DMS 273 (cell line): ENCODE data around the gene SLC25A46.
"Not testable (repeated sequence)": the region's sequence is repeated elsewhere in the genome, so short reads cannot be mapped to it uniquely, and the experiment has no call there.

Experiments
- DNase-seq: peaks from one replicate; lab custom pipeline; 2025; ENCODE audit not compliant: unreplicated experiment; lab: John Stamatoyannopoulos, UW

SLC25A46 gene

DNA sequence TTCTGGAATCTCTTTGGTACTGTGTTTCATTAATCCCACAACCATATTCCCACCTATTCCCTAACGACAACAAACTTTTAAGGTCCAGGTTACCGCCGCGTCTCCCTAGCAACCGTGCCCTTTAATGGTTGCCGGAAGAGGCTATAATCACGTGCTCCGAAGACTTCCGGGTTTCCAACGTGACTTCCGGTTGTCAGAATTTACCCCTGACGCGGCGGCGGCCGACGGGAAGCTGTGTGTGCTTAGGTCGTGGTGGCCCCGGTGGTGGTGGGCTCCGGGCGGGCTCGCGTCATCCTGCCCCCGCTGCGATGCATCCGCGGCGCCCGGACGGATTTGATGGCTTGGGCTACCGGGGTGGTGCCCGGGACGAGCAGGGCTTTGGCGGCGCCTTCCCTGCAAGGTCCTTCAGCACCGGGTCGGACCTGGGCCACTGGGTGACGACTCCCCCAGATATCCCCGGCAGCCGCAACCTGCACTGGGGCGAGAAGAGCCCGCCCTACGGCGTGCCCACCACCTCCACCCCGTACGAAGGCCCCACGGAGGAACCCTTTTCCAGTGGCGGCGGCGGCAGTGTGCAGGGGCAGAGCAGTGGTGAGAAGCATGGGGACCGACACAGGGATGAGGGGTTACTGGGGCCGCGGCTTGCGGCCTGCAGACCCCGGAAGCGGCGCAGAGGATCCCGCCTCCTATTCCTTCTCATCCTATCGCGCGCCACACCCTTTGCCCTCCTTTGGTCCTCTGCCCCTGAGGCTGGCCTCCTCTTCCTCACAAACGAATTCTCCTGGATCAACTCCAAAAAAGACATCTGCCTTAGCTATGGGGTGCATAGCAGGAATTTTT lies at the start of gene SLC25A46:
TSS of gene SLC25A46 (plus strand) at position 196 of the 840 bp plus-strand sequence. CDS start at position 309, 113 bp downstream.
- DNase-seq = peak; percentile 96

- not testable (repeated sequence) for DNase-seq
Measured at GRCh38 chr5:110690587-110690986, 48.2 kb upstream of the SLC25A46 start.

GRCh38 chr5:110692669-110693068 lies 46.1 kb upstream of the SLC25A46 start:
- DNase-seq = not testable (repeated sequence)

- no peak for DNase-seq
Measured at GRCh38 chr5:110702300-110702699, 36.5 kb upstream of the SLC25A46 start.

DNA sequence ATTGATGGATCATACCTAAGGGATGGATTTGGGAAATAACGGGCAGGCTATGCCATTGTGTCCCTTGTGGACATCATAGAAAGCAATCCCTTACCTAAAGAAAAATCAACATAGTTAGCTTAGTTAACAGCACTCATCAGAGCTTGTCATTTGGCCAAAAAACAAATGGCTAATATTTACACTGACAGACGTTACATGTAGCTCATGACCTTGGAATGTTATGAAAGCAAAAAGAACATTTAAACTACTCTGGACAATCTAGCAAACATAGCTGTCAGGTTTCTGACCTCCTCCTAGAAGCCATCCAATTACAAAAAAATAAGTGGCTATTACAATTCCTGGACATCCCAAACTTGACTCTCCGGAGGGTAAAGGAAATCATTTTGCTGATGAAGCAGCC lies 36.1 kb upstream of the SLC25A46 start:
- no peak for DNase-seq

GRCh38 chr5:110703481-110703880 lies 35.3 kb upstream of the SLC25A46 start:
- DNase-seq = no peak

- DNase-seq = no peak
Measured at GRCh38 chr5:110705349-110705748, 33.5 kb upstream of the SLC25A46 start.

GRCh38 chr5:110707260-110707844 lies 31.5 kb upstream of the SLC25A46 start:
- no peak for DNase-seq

DNA sequence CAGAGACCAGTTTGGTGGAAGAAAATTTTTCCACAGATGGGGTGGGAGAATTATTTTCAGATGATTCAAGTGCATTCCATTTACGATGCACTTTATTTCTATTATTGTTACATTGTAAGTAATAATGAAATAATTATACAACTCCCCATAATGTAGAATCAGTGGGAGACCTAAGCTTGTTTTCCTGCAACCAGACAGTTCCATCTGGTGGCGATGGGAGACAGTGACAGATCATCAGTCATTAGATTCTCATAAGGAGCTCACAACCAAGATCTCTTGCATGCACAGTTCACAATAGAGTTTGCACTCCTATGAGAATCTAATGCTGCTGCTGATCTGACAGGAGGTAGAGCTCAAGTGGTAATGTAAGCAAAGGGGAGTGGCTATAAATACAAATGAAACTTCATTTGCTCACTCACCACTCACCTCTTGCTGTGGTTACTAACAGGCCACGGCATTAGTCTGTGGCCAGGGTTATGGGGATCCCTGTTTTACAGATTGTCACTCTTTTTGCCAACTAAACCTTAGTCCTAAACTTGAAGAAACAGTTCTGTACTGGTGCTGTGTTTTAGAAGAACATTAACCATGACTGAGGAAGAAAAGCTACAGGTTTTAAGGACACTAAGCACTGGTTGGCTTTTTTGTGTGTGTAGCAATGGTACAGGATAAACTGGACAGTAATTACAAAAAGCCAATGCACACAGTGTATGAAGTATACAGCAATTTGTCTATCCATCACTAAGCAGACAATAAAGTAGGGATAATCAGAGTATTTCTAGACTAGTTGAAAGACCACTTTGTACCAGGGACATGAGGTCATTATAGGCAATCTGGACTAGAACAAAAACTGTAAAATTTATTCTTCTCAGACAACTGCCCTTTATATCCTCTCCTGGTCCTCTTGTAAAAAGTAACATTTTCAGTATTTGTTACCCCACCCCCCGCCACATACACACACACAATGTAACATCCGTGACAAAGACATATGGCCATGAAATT lies 22.3 kb upstream of the SLC25A46 start:
- DNase-seq = peak; percentile 11

- DNase-seq = no peak
Measured at GRCh38 chr5:110718311-110718710, 20.5 kb upstream of the SLC25A46 start.

DNA sequence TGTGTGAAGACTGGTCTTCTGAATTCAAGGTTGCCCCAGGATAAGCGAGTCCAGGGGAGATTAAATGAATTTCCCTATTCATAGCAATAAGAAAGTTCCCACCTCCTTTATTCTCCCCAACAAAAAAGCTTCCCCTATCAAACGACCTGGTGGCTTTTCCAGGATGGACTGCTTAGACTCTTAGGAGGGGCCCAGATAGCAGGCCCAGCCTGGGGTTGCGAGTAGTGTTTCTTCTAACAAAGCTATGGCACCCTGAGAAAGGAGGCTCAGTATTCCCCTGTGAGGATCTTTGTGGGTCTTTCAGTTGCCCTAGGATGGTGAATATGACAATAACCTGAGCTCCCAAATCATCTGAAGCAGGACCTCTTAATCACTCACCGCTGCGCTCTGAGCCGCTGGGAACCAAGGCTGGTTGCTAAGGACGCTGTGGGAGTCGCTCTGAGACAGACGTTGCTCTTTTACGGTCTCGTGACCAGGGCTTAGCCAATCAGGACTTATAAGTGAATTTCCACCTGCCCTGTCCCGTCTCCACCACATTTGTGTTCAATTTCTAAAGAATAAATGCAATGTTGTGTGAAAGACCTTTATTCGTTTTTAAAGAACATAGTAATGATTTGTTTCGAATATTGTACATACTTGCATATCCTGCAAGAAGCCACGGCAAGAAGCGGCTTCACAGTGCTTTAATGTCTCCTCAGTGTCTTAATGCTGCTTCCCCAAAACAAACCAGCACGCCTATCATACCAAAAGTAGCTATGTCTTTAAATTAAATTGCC lies 12.4 kb upstream of the SLC25A46 start, which contains the start of gene TMEM232:
TSS of gene TMEM232 (minus strand) at position 423 of the 776 bp plus-strand sequence. CDS start 59,319 bp downstream, outside the sequence.
- peak; percentile 85 for DNase-seq

- peak; percentile 43 for DNase-seq
Measured at GRCh38 chr5:110727025-110727314, 11.8 kb upstream of the SLC25A46 start.

GRCh38 chr5:110731499-110731898 lies 7.3 kb upstream of the SLC25A46 start:
- DNase-seq = not testable (repeated sequence)

DNA sequence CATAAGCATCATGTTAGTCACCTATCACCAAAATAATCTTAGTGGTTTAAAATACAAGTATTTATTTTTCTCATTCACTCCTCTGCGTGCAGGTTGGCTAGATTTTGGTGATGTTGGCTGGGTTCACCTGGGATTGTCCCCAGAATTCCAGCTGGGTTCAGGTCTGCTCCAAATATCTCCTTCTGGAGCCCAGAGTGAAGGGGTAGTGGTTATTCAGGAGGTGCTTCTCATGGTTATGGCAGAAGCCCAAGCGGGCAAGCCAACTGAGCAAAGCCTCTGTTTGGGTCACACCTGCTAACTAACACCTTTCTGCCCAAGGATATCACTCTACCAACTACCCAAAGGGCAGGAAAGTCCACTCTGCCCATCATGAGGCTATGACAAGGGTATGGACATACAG lies 4.7 kb upstream of the SLC25A46 start:
- no peak for DNase-seq

- DNase-seq = no peak
Measured at GRCh38 chr5:110735556-110735955, 3.3 kb upstream of the SLC25A46 start.

- no peak for DNase-seq
Measured at GRCh38 chr5:110736753-110737152, 2.1 kb upstream of the SLC25A46 start.

DNA sequence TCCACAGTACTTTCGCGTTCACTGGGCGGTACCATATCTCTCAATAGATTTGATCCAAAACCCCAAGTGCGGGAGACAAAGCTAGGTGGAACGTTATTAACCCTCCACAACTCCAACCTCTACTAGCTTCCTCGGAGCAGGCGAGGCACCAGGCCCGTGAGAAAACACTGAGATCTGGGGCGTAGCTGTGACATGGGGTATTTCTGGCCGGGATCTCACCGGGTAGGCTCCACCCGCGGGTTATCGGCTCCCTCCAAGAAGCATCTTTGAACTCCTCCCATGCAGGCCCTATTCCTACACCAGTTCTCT lies 350 bp upstream of the SLC25A46 start:
- no peak for DNase-seq

- DNase-seq = peak; percentile 20
Measured at GRCh38 chr5:110751902-110752762, 13.3 kb downstream of the SLC25A46 start.

- no peak for DNase-seq
Measured at GRCh38 chr5:110752953-110753352, 14.1 kb downstream of the SLC25A46 start.

- no peak for DNase-seq
Measured at GRCh38 chr5:110753600-110753999, 14.8 kb downstream of the SLC25A46 start.
